ENCODE results near the gene FHAD1. TPM values are rescaled to one million over a fixed set of nuclear protein-coding genes. Genes with fewer than 3 reads are reported as not detected.

Gene FHAD1
- total and polyA plus RNA-seq, 10 of the 15 experiments (the other 5 are each of a cell fraction or from before 2014, with no cell fraction given) = 0.09 to 1.0 (median 0.32) TPM; not detected in 2

- BruUV-seq (replicated peaks) = no TSS peak
- 0 out of 4 replicates have a peak, but pooled peaks cover 0 to 2% of the 10 kb centered on the region in 2 experiments for H3K27me3 ChIP-seq (replicated peaks in 1 of 2; ENCODE audit: control insufficient read depth in 2 of 2, insufficient read depth in 2 of 2, low read length in 1 of 2)
- H3K4me3 ChIP-seq = no peak overlapping the region
- ChIA-PET SMC1A (ENCODE audit: uncharacterized antibody, unreplicated experiment) (no interaction called here), RAD21 (ENCODE audit: unreplicated experiment) (no interaction called here), CTCF (interaction anchor here (2.0 to 2.6 kb wide), 2 partner anchors 8 to 13 kb away, joined by 7 read pairs; no protein-coding TSS in a partner anchor), POLR2A (no interaction called here)
- H3K79me2 ChIP-seq (ENCODE audit: control insufficient read depth, insufficient read depth, low read length) = no peaks in the 10 kb centered on the region
- no peak overlapping the region for H3K9ac ChIP-seq (ENCODE audit: control insufficient read depth, insufficient read depth, low read length)
- intact Hi-C loops (cut with micrococcal nuclease; ENCODE audit: unreplicated experiment) (no loop called here), in situ Hi-C loops (cut with MboI) (no loop called here)
- TF ChIP-seq ZSCAN29 (IDR thresholded peaks at IDR 0.05) = no peak
- TF ChIP-seq E2F4 (IDR thresholded peaks at IDR 0.05; ENCODE audit: low read depth, low read length) = no peak
- FAIRE-seq (no peak), ATAC-seq (no peak), DNase-seq (ENCODE audit: low read depth, low spot score) (no peak)
- no peaks in the 10 kb centered on the region for H3K9me3 ChIP-seq (replicated peaks; ENCODE audit: control insufficient read depth, insufficient read depth, low read length)
- H4K20me1 ChIP-seq (ENCODE audit: control insufficient read depth, insufficient read depth) = no peaks in the 10 kb centered on the region
- H3K27ac ChIP-seq (ENCODE audit: control insufficient read depth, insufficient read depth) = no peak overlapping the region
- no peaks in the 10 kb centered on the region for H3K36me3 ChIP-seq (ENCODE audit: control insufficient read depth in 2 of 2, insufficient read depth in 2 of 2, low read length in 1 of 2)
- no peaks in the 10 kb centered on the region for H3K4me1 ChIP-seq (ENCODE audit: control insufficient read depth, insufficient read depth, low read length)
- H2AFZ ChIP-seq (ENCODE audit: control insufficient read depth, low read depth, low read length) = no peak overlapping the region
- H3K4me2 ChIP-seq (ENCODE audit: control insufficient read depth, insufficient read depth) = no peak overlapping the region
- WGBS (ENCODE audit: insufficient coverage, insufficient replicate concordance, low lambda C conversion rate, missing lambda C conversion rate) = 21% methylated on average over 2 of the region's 2 CpGs
Observed at GRCh38 chr1:15331734-15332133, 84.7 kb downstream of the FHAD1 start.

GRCh38 chr1:15332525-15332924 is 85.5 kb downstream of the FHAD1 start:
- BruUV-seq (replicated peaks) = no TSS peak
- Histone ChIP-seq H3K9ac (ENCODE audit: control insufficient read depth, insufficient read depth, low read length) (no peak overlapping the region), H3K27me3 (replicated peaks in 1 of 2; ENCODE audit: control insufficient read depth in 2 of 2, insufficient read depth in 2 of 2, low read length in 1 of 2) (0 out of 4 replicates have a peak, but pooled peaks cover 0 to 2% of the 10 kb centered on the region in 2 experiments), H3K4me3 (no peak overlapping the region), H3K4me2 (ENCODE audit: control insufficient read depth, insufficient read depth) (no peak overlapping the region), H3K9me3 (replicated peaks; ENCODE audit: control insufficient read depth, insufficient read depth, low read length) (no peaks in the 10 kb centered on the region), H3K36me3 (ENCODE audit: control insufficient read depth in 2 of 2, insufficient read depth in 2 of 2, low read length in 1 of 2) (no peaks in the 10 kb centered on the region), H3K4me1 (ENCODE audit: control insufficient read depth, insufficient read depth, low read length) (no peaks in the 10 kb centered on the region), H4K20me1 (ENCODE audit: control insufficient read depth, insufficient read depth) (no peaks in the 10 kb centered on the region), H3K27ac (ENCODE audit: control insufficient read depth, insufficient read depth) (no peak overlapping the region), H2AFZ (ENCODE audit: control insufficient read depth, low read depth, low read length) (no peak overlapping the region), H3K79me2 (ENCODE audit: control insufficient read depth, insufficient read depth, low read length) (no peaks in the 10 kb centered on the region)
- ChIA-PET RAD21 (ENCODE audit: unreplicated experiment) (no interaction called here), POLR2A (no interaction called here), SMC1A (ENCODE audit: uncharacterized antibody, unreplicated experiment) (interaction anchor here (1.2 kb wide), 1 partner anchor 9 kb away, joined by 4 read pairs; no protein-coding TSS in a partner anchor), CTCF (interaction anchor here (2.0 to 2.6 kb wide), 2 partner anchors 9 to 13 kb away, joined by 7 read pairs; no protein-coding TSS in a partner anchor)
- intact Hi-C loops (cut with micrococcal nuclease; ENCODE audit: unreplicated experiment) (no loop called here), in situ Hi-C loops (cut with MboI) (no loop called here)
- DNase-seq (ENCODE audit: low read depth, low spot score) = no peak
- ATAC-seq = no peak
- 26% methylated on average over 4 of the region's 4 CpGs for WGBS (ENCODE audit: insufficient coverage, insufficient replicate concordance, low lambda C conversion rate, missing lambda C conversion rate)
- FAIRE-seq = no peak
- TF ChIP-seq NRF1 (conservative IDR thresholded peaks at IDR 0.05; ENCODE audit: low read depth, low read length) = no peak
- no peak for TF ChIP-seq SMAD1 (IDR thresholded peaks at IDR 0.05; ENCODE audit: low read depth, partially characterized antibody)
- no peak for TF ChIP-seq NKRF (conservative IDR thresholded peaks at IDR 0.05)
- TF ChIP-seq PKNOX1 (IDR thresholded peaks at IDR 0.05) = no peak
- no peak for TF ChIP-seq GABPA (IDR thresholded peaks at IDR 0.05; ENCODE audit: low read depth)
- no peak for TF ChIP-seq FOXM1 (IDR thresholded peaks at IDR 0.05; ENCODE audit: low read depth, low read length)
- no peak for TF ChIP-seq POLR2A (IDR thresholded peaks at IDR 0.05; ENCODE audit: low read depth, low read length)
- TF ChIP-seq EGR1 (IDR thresholded peaks at IDR 0.05; ENCODE audit: borderline replicate concordance in 1 of 2, low read depth in 2 of 2, low read length in 2 of 2) = no peak
